OCI-LY7 (cell line): ENCODE results near the gene UPF3A. TPM values are rescaled to one million over a fixed set of nuclear protein-coding genes. Genes with fewer than 3 reads are reported as not detected.
A peak's percentile ranks its signal among the peaks of the same experiment; 100 is the strongest.

ENCODE experiments used
- Bru-seq: library from RNA; stranded (reverse); fragments of 400-500 nt; gene quantifications from one replicate; lab custom pipeline; 2021; lab: Mats Ljungman, UMichigan
- BruChase-seq, 2 experiments: library from RNA; stranded (reverse); fragments of 400-500 nt; gene quantifications; one replicate each; lab custom pipeline; 2021; lab: Mats Ljungman, UMichigan
- BruUV-seq: library from RNA; stranded (reverse); fragments of 400-500 nt; replicated peaks from 2 replicates; lab custom pipeline; 2021; lab: Mats Ljungman, UMichigan
- CTCF ChIA-PET: fragments of 300-600 bp; sonication (Branson Sonifier 250); formaldehyde crosslinking; loops from one replicate; lab custom pipeline; 2022; ENCODE audit warnings: antibody characterized with exemption; ENCODE audit not compliant: unreplicated experiment; lab: Charles Lee
- POLR2A ChIA-PET: fragments of 300-600 bp; sonication (Branson Sonifier 250); formaldehyde crosslinking; loops from one replicate; lab custom pipeline; 2022; ENCODE audit warnings: antibody characterized with exemption; lab: Charles Lee
- DNase-seq: peaks from one replicate; pipeline ENCODE4 v3.0.0-alpha.2; 2015; ENCODE audit warnings: low spot score
- H2AFZ ChIP-seq: fragments of 200-600 bp; sonication (generic), shearing (Covaris generic); 2 replicates; pipeline ENCODE4 v1.6.1; 2014; ENCODE audit warnings: mild to moderate bottlenecking, antibody characterized with exemption, low read length, moderate library complexity
- H3K27ac ChIP-seq: fragments of 200-600 bp; sonication (generic); 2 replicates; pipeline ENCODE4 v1.5.1; 2014; ENCODE audit warnings: mixed run types, low read depth, mild to moderate bottlenecking, moderate library complexity, low read length, inconsistent platforms; ENCODE audit not compliant: poor library complexity, severe bottlenecking
- H3K36me3 ChIP-seq: fragments of 200-600 bp; sonication (generic); 2 replicates; pipeline ENCODE4 v1.6.1; 2014; ENCODE audit warnings: mild to moderate bottlenecking, antibody characterized with exemption, low read length, moderate library complexity, mixed read lengths; ENCODE audit not compliant: insufficient read depth
- H3K4me1 ChIP-seq: fragments of 200-600 bp; sonication (generic); 2 replicates; pipeline ENCODE4 v1.5.1; 2014; ENCODE audit warnings: mild to moderate bottlenecking, low read length; ENCODE audit not compliant: insufficient read depth, poor library complexity, severe bottlenecking
- H3K4me2 ChIP-seq: fragments of 200-600 bp; sonication (generic); 2 replicates; pipeline ENCODE4 v1.6.1; 2014; ENCODE audit warnings: mild to moderate bottlenecking, low read length
- H3K4me3 ChIP-seq: fragments of 200-600 bp; sonication (generic); 2 replicates; pipeline ENCODE4 v1.5.1; 2014; ENCODE audit warnings: mild to moderate bottlenecking, low read depth, low read length; ENCODE audit not compliant: poor library complexity, severe bottlenecking
- H3K79me2 ChIP-seq: fragments of 200-600 bp; sonication (generic); 2 replicates; pipeline ENCODE4 v1.6.1; 2016; ENCODE audit warnings: low read depth, mild to moderate bottlenecking, low read length, moderate library complexity, mixed read lengths; ENCODE audit not compliant: insufficient read depth
- H3K9me2 ChIP-seq: fragments of 200-600 bp; sonication (generic); 2 replicates; pipeline ENCODE4 v1.6.1; 2016; ENCODE audit warnings: mild to moderate bottlenecking, low read length, mixed read lengths; ENCODE audit not compliant: insufficient read depth
- H3K9me3 ChIP-seq: fragments of 200-600 bp; sonication (generic); 2 replicates; pipeline ENCODE4 v1.6.1; 2014; ENCODE audit warnings: mild to moderate bottlenecking, mixed run types, low read length, mixed read lengths
- H4K20me1 ChIP-seq: fragments of 200-600 bp; sonication (generic); 2 replicates; pipeline ENCODE4 v1.6.1; 2014; ENCODE audit warnings: mild to moderate bottlenecking, antibody characterized with exemption, low read length, moderate library complexity, mixed read lengths; ENCODE audit not compliant: insufficient read depth
- CTCF ChIP-seq: fragments of 200-600 bp; sonication (generic); conservative IDR thresholded peaks from 2 replicates; pipeline ENCODE4 v1.5.1; 2014; ENCODE audit warnings: mild to moderate bottlenecking, antibody characterized with exemption, low read length, moderate library complexity, mixed read lengths
- EZH2phosphoT487 ChIP-seq: fragments of 200-600 bp; sonication (generic); IDR thresholded peaks from 2 replicates; pipeline ENCODE4 v1.6.1; 2018; ENCODE audit warnings: low read depth, borderline replicate concordance, mild to moderate bottlenecking, mixed run types, antibody characterized with exemption, low read length, moderate library complexity, mixed read lengths
- intact Hi-C: fragments of 100-400 bp; cut with micrococcal nuclease; formaldehyde crosslinking; loops from one replicate; pipeline ENCODE4 v1.10.0; 2022; ENCODE audit not compliant: unreplicated experiment
- long read RNA-seq: library from polyadenylated mRNA; stranded (forward); transcript quantifications from one replicate; pipeline ENCODE4 v2.0.0, GENCODE V29; 2022
- total RNA-seq, 2 experiments: library from RNA; depleted of rRNA in 1 of 2; stranded (reverse); fragments of >200 nt in 1 of 2; shearing (Covaris generic) in 1 of 2; gene quantifications; 2 replicates each; pipeline ENCODE4 v1.2.3, GENCODE V29; 2014 to 2022

The UPF3A gene
- total RNA-seq (2014; rRNA removed; shearing (Covaris generic)) (26.2 and 27.8 TPM in 2 replicates), total RNA-seq (2022) (55.4 and 62.8 TPM in 2 replicates), Bru-seq, nascent RNA (percentile 71 among the genes with signal in this experiment), BruChase-seq, experiment 1, labeled RNA remaining after a 6-hour chase (percentile 86 among the genes with signal in this experiment), BruChase-seq, experiment 2, labeled RNA remaining after a 2-hour chase (percentile 86 among the genes with signal in this experiment)
- long read RNA-seq, transcript UPF3A-202 (10 exons, 2,387 nt), result major isoform, 13 of 104 reads
- long read RNA-seq, partial matches to known transcripts, result 56 of 104 reads
- long read RNA-seq, other reads (novel, unspliced or antisense), result 30 of 104 reads

- TF ChIP-seq CTCF (no peak), EZH2phosphoT487 (no peak)
- Histone ChIP-seq H3K79me2 (peaks cover 19% of the 10 kb centered on the region), H3K4me1 (peaks cover 20% of the 10 kb centered on the region), H3K4me3 (peak within 1 kb of the TSS; percentile 85), H4K20me1 (no peaks in the 10 kb centered on the region), H3K36me3 (peaks cover 44% of the 10 kb centered on the region), H3K9me2 (no peaks in the 10 kb centered on the region), H3K27ac (peak within 1 kb of the TSS; percentile 86), H2AFZ (peak within 1 kb of the TSS; percentile 55; the same call in 1 of the 2 replicates), H3K4me2 (peak within 1 kb of the TSS; percentile 87), H3K9me3 (no peaks in the 10 kb centered on the region)
- intact Hi-C loops, result loop anchor here (2.0 kb wide), 2 partner anchors 21 to 47 kb away; partner anchors contain the start of gene CDC16
- DNase-seq, result peak; percentile 81
- BruUV-seq, result no TSS peak
- ChIA-PET CTCF (interaction anchor here (0.6 kb wide), 1 partner anchor 377 kb away, joined by 4 read pairs; no protein-coding TSS in a partner anchor), POLR2A (interaction anchor here (0.8 to 1.0 kb wide), 4 partner anchors 13 to 55 kb away, joined by 3 read pairs; no protein-coding TSS in a partner anchor)
Measured at GRCh38 chr13:114281351-114282040, at the start of gene UPF3A. Gene UPF3A, plus strand, starts transcription at chr13:114281601. Its CDS starts 39 bp downstream, at chr13:114281640.

- intact Hi-C loops, result no loop called here
- H3K9me3 ChIP-seq, result no peaks in the 10 kb centered on the region
- CTCF ChIA-PET, result no interaction called here
- no peak overlapping the region for H3K27ac ChIP-seq
- peaks cover 16% of the 10 kb centered on the region for H3K4me1 ChIP-seq
- no peaks in the 10 kb centered on the region for H3K9me2 ChIP-seq
- H3K36me3 ChIP-seq, result peaks cover 4% of the 10 kb centered on the region; the same call in 1 of the 2 replicates
- H3K4me3 ChIP-seq, result no peak overlapping the region
- DNase-seq, result no peak
- no TSS peak for BruUV-seq
- POLR2A ChIA-PET, result no interaction called here
- no peak overlapping the region for H2AFZ ChIP-seq
- H3K4me2 ChIP-seq, result no peak overlapping the region
- peaks cover 18% of the 10 kb centered on the region for H3K79me2 ChIP-seq
- H4K20me1 ChIP-seq, result 0 out of 2 replicates have a peak, but pooled peaks cover 4% of the 10 kb centered on the region
- no peak for TF ChIP-seq CTCF
- TF ChIP-seq EZH2phosphoT487, result no peak
Measured at GRCh38 chr13:114231886-114232285, 49.5 kb upstream of the UPF3A start.
